HCT116 (cell line): ENCODE data around the gene SYNE2. TPM values are rescaled to one million over a fixed set of nuclear protein-coding genes. Genes with fewer than 3 reads are reported as not detected.
"Not testable (repeated sequence)": the region's sequence is repeated elsewhere in the genome, so short reads cannot be mapped to it uniquely, and the experiment has no call there.

Experiments
- ATAC-seq: fragments of 200-7000 bp; cut with Tn5 transposase; 2 replicates; pipeline ENCODE4 v1.9.1; 2020; ENCODE audit warnings: mild to moderate bottlenecking, moderate library complexity
- BruUV-seq: library from RNA; stranded (reverse); fragments of 400-500 nt; replicated peaks from 2 replicates; lab custom pipeline; 2021; lab: Mats Ljungman, UMichigan
- CTCF ChIA-PET: fragments of 300-600 bp; sonication (Branson Sonifier 250); formaldehyde crosslinking; loops from one replicate; lab custom pipeline; 2021; ENCODE audit warnings: antibody characterized with exemption; lab: Charles Lee
- POLR2A ChIA-PET: fragments of 300-600, 350-600 bp; sonication (Branson Sonifier 250); formaldehyde crosslinking; loops from one replicate; lab custom pipeline; 2021; ENCODE audit warnings: antibody characterized with exemption; lab: Charles Lee
- RAD21 ChIA-PET, 2 experiments: fragments of 300-600 bp; sonication (Branson Sonifier 250); formaldehyde crosslinking; loops; one replicate each; lab custom pipeline; 2023; ENCODE audit warnings: low total read pairs in 2 of 2; ENCODE audit not compliant: uncharacterized antibody in 2 of 2, unreplicated experiment in 2 of 2, low non-redundant PET in 1 of 2; lab: Charles Lee
- DNase-seq: peaks from one replicate; pipeline ENCODE4 v3.0.0-alpha.2; 2010; ENCODE audit warnings: low read depth, low spot score
- H2AFZ ChIP-seq: fragments of 200-600 bp; shearing (Covaris generic), sonication (generic); 2 replicates; pipeline ENCODE4 v1.6.1; 2017; ENCODE audit warnings: low read depth, mixed run types, mixed read lengths, antibody characterized with exemption, low read length; ENCODE audit not compliant: poor library complexity, severe bottlenecking
- H3K27ac ChIP-seq: 2 replicates; pipeline ENCODE4 v1.5.1; 2012; ENCODE audit warnings: low read depth, low read length
- H3K27me3 ChIP-seq: fragments of 200-600 bp; sonication (generic); 2 replicates; pipeline ENCODE4 v1.6.1; 2016; ENCODE audit warnings: mixed run types, low read length, mixed read lengths; ENCODE audit not compliant: insufficient read depth
- H3K36me3 ChIP-seq, 2 experiments: fragments of 200-500 bp in 1 of 2; fragments of 200-600 bp in 1 of 2; sonication (Bioruptor generic) in 1 of 2; sonication (generic) in 1 of 2; 2 replicates each; pipeline versions ENCODE4 v1.5.1 to v1.6.1; 2014 to 2016; ENCODE audit warnings: low read length in 2 of 2, inconsistent platforms in 1 of 2, mixed read lengths in 1 of 2, mixed run types in 1 of 2; ENCODE audit not compliant: insufficient read depth in 2 of 2, control insufficient read depth in 1 of 2
- H3K4me1 ChIP-seq, 2 experiments: fragments of 200-600 bp in 1 of 2; sonication (generic) in 1 of 2; 2 replicates each; pipeline versions ENCODE4 v1.5.1 to v1.6.1; 2012 to 2017; ENCODE audit warnings: low read length in 2 of 2, inconsistent platforms in 1 of 2, mild to moderate bottlenecking in 1 of 2, mixed read lengths in 1 of 2, mixed run types in 1 of 2, moderate library complexity in 1 of 2; ENCODE audit not compliant: insufficient read depth in 2 of 2, control insufficient read depth in 1 of 2
- H3K4me2 ChIP-seq: fragments of 200-600 bp; sonication (generic); 2 replicates; pipeline ENCODE4 v1.6.1; 2017; ENCODE audit warnings: mixed run types, low read length, mixed read lengths
- H3K4me3 ChIP-seq, 2 experiments: fragments of 200-600 bp in 1 of 2; sonication (generic) in 1 of 2; replicated peaks in 1 of 2; 2 replicates each; pipeline ENCODE4 v1.5.1; 2011 to 2016; ENCODE audit warnings: low read length in 2 of 2, control low read depth in 1 of 2, low read depth in 1 of 2, mild to moderate bottlenecking in 1 of 2, mixed read lengths in 1 of 2, mixed run types in 1 of 2
- H3K79me2 ChIP-seq: fragments of 200-600 bp; sonication (generic); 2 replicates; pipeline ENCODE4 v1.6.1; 2017; ENCODE audit warnings: mild to moderate bottlenecking, mixed run types, low read length, moderate library complexity, mixed read lengths; ENCODE audit not compliant: insufficient read depth
- H3K9ac ChIP-seq: fragments of 200-600 bp; sonication (generic); 2 replicates; pipeline ENCODE4 v1.6.1; 2016; ENCODE audit warnings: low read length, mixed read lengths
- H3K9me2 ChIP-seq: fragments of 200-600 bp; sonication (generic), shearing (Covaris generic); 2 replicates; pipeline ENCODE4 v1.6.1; 2017; ENCODE audit warnings: mixed run types, mild to moderate bottlenecking, moderate library complexity; ENCODE audit not compliant: insufficient read depth
- H3K9me3 ChIP-seq, 2 experiments: fragments of 200-500 bp in 1 of 2; fragments of 200-600 bp in 1 of 2; sonication (Bioruptor generic) in 1 of 2; sonication (generic) in 1 of 2; 2 replicates each; pipeline ENCODE4 v1.6.1; 2014 to 2017; ENCODE audit warnings: low read length in 2 of 2, mixed read lengths in 2 of 2, inconsistent platforms in 1 of 2, low read depth in 1 of 2, mild to moderate bottlenecking in 1 of 2, mixed run types in 1 of 2, moderate library complexity in 1 of 2; ENCODE audit not compliant: control insufficient read depth in 1 of 2, insufficient read depth in 1 of 2
- H4K20me1 ChIP-seq: fragments of 200-600 bp; sonication (generic), shearing (Covaris generic); 2 replicates; pipeline ENCODE4 v1.6.1; 2017; ENCODE audit warnings: mixed run types, mild to moderate bottlenecking, moderate library complexity; ENCODE audit not compliant: insufficient read depth
- CEBPB ChIP-seq: IDR thresholded peaks from 2 replicates; pipeline ENCODE4 v1.6.1; 2012; ENCODE audit warnings: low read depth
- EGR1 ChIP-seq: IDR thresholded peaks from 2 replicates; pipeline ENCODE4 v1.6.1; 2012; ENCODE audit warnings: low read depth
- EZH2 ChIP-seq: fragments of 200-600 bp; sonication (generic); IDR thresholded peaks from 2 replicates; pipeline ENCODE4 v1.6.1; 2017; ENCODE audit warnings: antibody characterized with exemption, mixed run types
- EZH2phosphoT487 ChIP-seq: fragments of 200-600 bp; IDR thresholded peaks from 2 replicates; pipeline ENCODE4 v1.6.1; 2018; ENCODE audit warnings: antibody characterized with exemption, borderline replicate concordance
- FOSL1 ChIP-seq: IDR thresholded peaks from 2 replicates; pipeline ENCODE4 v1.6.1; 2012; ENCODE audit warnings: low read depth
- JUND ChIP-seq: IDR thresholded peaks from 2 replicates; pipeline ENCODE4 v1.6.1; 2012
- RAD21 ChIP-seq: IDR thresholded peaks from 2 replicates; pipeline ENCODE4 v1.6.1; 2012; ENCODE audit warnings: low read depth, mild to moderate bottlenecking
- SIN3A ChIP-seq: IDR thresholded peaks from 2 replicates; pipeline ENCODE4 v1.6.1; 2012; ENCODE audit warnings: low read depth
- TCF7L2 ChIP-seq: IDR thresholded peaks from 2 replicates; pipeline ENCODE4 v1.7.0; 2011; ENCODE audit warnings: borderline replicate concordance, inconsistent platforms; ENCODE audit not compliant: insufficient read depth, insufficient read length; ENCODE audit errors: extremely low read depth
- YY1 ChIP-seq: IDR thresholded peaks from 2 replicates; pipeline ENCODE4 v1.6.1; 2011; ENCODE audit warnings: low read length, low read depth, moderate library complexity, mild to moderate bottlenecking; ENCODE audit not compliant: insufficient replicate concordance; ENCODE audit errors: extremely low read depth
- ZNF274 ChIP-seq: fragments of 200-500 bp; sonication (Bioruptor generic); IDR thresholded peaks from 2 replicates; pipeline ENCODE4 v1.6.1; 2014; ENCODE audit warnings: mild to moderate bottlenecking, low read depth, low read length, inconsistent platforms
- intact Hi-C: fragments of 100-400 bp; cut with micrococcal nuclease; formaldehyde crosslinking; loops from 2 replicates; pipeline ENCODE4 v1.10.0; 2022
- total RNA-seq: library from RNA; stranded (reverse); gene quantifications from one replicate; pipeline ENCODE4 v1.2.1, GENCODE V29; 2021; ENCODE audit not compliant: unreplicated experiment
- TF ChIP-seq, protein P1 (sequence below): IDR thresholded peaks from 2 replicates; pipeline ENCODE4 v1.6.1; 2012; ENCODE audit warnings: low read depth
- TF ChIP-seq, protein P2 (sequence below): IDR thresholded peaks from 2 replicates; pipeline ENCODE4 v1.6.1; 2012
- TF ChIP-seq, protein P3 (sequence below), 3 experiments: fragments of 200-600 bp in 1 of 3; sonication (generic) in 1 of 3; IDR thresholded peaks in 2 of 3; conservative IDR thresholded peaks in 1 of 3; 2 replicates each; pipeline ENCODE4 v1.5.1; 2012 to 2017; ENCODE audit warnings: low read depth in 2 of 3, low read length in 2 of 3, antibody characterized with exemption in 1 of 3, borderline replicate concordance in 1 of 3, control low read depth in 1 of 3, mild to moderate bottlenecking in 1 of 3, mixed read lengths in 1 of 3, mixed run types in 1 of 3, moderate library complexity in 1 of 3; ENCODE audit not compliant: insufficient read depth in 1 of 3

SYNE2 gene
- total RNA-seq, 1 experiment from 2014 or later: 28.8 TPM

DNA sequence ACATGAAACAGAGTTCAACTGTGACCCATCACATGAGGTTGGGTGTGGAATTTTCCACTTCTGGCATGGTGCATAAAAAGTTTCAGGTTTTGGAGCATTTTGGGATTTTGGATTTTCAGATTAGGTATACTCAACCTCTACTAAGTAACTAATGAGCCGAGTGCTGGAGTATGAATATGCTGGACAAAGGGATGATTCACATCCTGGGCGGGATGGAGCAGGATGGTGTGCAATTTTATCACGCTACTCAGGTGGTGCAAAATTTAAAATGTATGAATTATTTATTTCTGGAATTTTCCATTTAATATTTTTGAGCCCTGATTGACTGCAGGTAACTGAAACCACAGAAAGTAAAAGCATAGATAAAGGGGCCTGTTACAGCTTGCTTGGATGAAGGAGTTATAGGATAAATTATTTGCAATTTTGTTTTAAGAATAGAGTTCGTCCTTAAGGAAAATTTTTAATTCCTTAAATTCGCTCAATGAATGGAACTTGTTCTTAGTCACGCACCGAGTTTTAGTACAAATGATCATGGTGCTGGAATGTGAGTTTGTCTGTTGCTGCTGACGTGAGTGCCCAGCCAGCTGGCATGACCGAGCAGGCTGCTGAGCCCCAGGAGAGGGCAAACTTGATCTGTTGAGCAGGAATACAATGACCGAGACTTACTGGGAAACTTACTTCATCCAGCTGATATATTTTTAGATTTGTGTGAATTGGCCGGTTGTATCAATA, 265.0 kb downstream of the SYNE2 start:
- no peak for ATAC-seq
- Histone ChIP-seq H2AFZ (no peak overlapping the region), H3K36me3 (peaks cover 0 to 2% of the 10 kb centered on the region in 2 experiments; a peak in 2 of 4 replicates), H3K4me2 (no peak overlapping the region), H3K9me3 (no peaks in the 10 kb centered on the region), H3K27ac (no peak overlapping the region), H3K9ac (no peak overlapping the region), H3K79me2 (no peaks in the 10 kb centered on the region), H3K4me1 (no peaks in the 10 kb centered on the region), H3K4me3 (no peak overlapping the region), H3K9me2 (no peaks in the 10 kb centered on the region), H3K27me3 (no peaks in the 10 kb centered on the region), H4K20me1 (no peaks in the 10 kb centered on the region)
- DNase-seq: no peak
- no TSS peak for BruUV-seq
- POLR2A ChIA-PET: no interaction called here
- CTCF ChIA-PET: no interaction called here
- intact Hi-C loops: no loop called here
- RAD21 ChIA-PET: no interaction called here
- TF ChIP-seq YY1 (no peak), EZH2 (no peak), JUND (no peak), TCF7L2 (no peak), CEBPB (no peak), ZNF274 (no peak), EGR1 (no peak), EZH2phosphoT487 (no peak), SIN3A (no peak), RAD21 (no peak), FOSL1 (no peak)
- TF ChIP-seq, protein P1, sequence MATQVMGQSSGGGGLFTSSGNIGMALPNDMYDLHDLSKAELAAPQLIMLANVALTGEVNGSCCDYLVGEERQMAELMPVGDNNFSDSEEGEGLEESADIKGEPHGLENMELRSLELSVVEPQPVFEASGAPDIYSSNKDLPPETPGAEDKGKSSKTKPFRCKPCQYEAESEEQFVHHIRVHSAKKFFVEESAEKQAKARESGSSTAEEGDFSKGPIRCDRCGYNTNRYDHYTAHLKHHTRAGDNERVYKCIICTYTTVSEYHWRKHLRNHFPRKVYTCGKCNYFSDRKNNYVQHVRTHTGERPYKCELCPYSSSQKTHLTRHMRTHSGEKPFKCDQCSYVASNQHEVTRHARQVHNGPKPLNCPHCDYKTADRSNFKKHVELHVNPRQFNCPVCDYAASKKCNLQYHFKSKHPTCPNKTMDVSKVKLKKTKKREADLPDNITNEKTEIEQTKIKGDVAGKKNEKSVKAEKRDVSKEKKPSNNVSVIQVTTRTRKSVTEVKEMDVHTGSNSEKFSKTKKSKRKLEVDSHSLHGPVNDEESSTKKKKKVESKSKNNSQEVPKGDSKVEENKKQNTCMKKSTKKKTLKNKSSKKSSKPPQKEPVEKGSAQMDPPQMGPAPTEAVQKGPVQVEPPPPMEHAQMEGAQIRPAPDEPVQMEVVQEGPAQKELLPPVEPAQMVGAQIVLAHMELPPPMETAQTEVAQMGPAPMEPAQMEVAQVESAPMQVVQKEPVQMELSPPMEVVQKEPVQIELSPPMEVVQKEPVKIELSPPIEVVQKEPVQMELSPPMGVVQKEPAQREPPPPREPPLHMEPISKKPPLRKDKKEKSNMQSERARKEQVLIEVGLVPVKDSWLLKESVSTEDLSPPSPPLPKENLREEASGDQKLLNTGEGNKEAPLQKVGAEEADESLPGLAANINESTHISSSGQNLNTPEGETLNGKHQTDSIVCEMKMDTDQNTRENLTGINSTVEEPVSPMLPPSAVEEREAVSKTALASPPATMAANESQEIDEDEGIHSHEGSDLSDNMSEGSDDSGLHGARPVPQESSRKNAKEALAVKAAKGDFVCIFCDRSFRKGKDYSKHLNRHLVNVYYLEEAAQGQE: no peak
- TF ChIP-seq, protein P2, sequence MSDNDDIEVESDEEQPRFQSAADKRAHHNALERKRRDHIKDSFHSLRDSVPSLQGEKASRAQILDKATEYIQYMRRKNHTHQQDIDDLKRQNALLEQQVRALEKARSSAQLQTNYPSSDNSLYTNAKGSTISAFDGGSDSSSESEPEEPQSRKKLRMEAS: no peak
- TF ChIP-seq, protein P3, sequence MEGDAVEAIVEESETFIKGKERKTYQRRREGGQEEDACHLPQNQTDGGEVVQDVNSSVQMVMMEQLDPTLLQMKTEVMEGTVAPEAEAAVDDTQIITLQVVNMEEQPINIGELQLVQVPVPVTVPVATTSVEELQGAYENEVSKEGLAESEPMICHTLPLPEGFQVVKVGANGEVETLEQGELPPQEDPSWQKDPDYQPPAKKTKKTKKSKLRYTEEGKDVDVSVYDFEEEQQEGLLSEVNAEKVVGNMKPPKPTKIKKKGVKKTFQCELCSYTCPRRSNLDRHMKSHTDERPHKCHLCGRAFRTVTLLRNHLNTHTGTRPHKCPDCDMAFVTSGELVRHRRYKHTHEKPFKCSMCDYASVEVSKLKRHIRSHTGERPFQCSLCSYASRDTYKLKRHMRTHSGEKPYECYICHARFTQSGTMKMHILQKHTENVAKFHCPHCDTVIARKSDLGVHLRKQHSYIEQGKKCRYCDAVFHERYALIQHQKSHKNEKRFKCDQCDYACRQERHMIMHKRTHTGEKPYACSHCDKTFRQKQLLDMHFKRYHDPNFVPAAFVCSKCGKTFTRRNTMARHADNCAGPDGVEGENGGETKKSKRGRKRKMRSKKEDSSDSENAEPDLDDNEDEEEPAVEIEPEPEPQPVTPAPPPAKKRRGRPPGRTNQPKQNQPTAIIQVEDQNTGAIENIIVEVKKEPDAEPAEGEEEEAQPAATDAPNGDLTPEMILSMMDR (IDR thresholded peaks at IDR 0.05 in 2 of 3, conservative IDR thresholded peaks at IDR 0.05 in 1 of 3; ENCODE audit: borderline replicate concordance in 1 of 3, insufficient read depth in 1 of 3, low read depth in 2 of 3, low read length in 2 of 3): no peak

DNA sequence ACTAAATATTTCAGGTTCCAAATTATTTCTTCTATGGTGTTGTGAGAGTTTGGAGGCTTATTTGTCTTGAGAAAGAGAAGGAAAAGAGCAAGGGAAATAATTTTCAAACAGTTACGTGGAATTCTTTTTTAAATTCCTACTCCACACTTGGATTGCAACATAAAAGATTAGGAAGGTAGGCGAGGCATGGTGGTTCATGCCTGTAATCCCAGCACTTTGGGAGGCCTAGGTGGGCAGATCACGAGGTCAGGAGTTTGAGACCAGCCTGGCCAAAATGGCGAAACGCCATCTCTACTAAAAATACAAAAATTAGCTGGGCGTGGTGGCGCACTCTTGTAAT, 265.6 kb downstream of the SYNE2 start:
- H3K4me3 ChIP-seq, H3K9me2 ChIP-seq, H3K4me2 ChIP-seq, POLR2A ChIA-PET, intact Hi-C loops, H4K20me1 ChIP-seq, H3K9ac ChIP-seq, H3K36me3 ChIP-seq, H3K27ac ChIP-seq, BruUV-seq, H3K4me1 ChIP-seq, H3K9me3 ChIP-seq, DNase-seq, ATAC-seq, RAD21 ChIA-PET, CTCF ChIA-PET, H3K79me2 ChIP-seq, H2AFZ ChIP-seq, H3K27me3 ChIP-seq: not testable (repeated sequence)
